ENCODE measurements around the gene TMPRSS12.
"Not testable (repeated sequence)": the region's sequence is repeated elsewhere in the genome, so short reads cannot be mapped to it uniquely, and the experiment has no call there.

The TMPRSS12 gene

GRCh38 chr12:50859621-50860310, 17.0 kb downstream of the TMPRSS12 start:
- no peak for DNase-seq (ENCODE audit: low spot score)

- DNase-seq (ENCODE audit: low spot score): peak; percentile 55
Measured at GRCh38 chr12:50862316-50862715, 19.6 kb downstream of the TMPRSS12 start.

- DNase-seq (ENCODE audit: low spot score): no peak
Measured at GRCh38 chr12:50865266-50865665, 22.5 kb downstream of the TMPRSS12 start.

- not testable (repeated sequence) for DNase-seq (ENCODE audit: low spot score)
Measured at GRCh38 chr12:50868881-50869280, 26.2 kb downstream of the TMPRSS12 start.

- DNase-seq (ENCODE audit: low spot score): no peak
Measured at GRCh38 chr12:50882563-50882962, 39.8 kb downstream of the TMPRSS12 start.

GRCh38 chr12:50887191-50887590, 44.5 kb downstream of the TMPRSS12 start:
- no peak for DNase-seq (ENCODE audit: low spot score)

GRCh38 chr12:50888666-50889065, 45.9 kb downstream of the TMPRSS12 start:
- no peak for DNase-seq (ENCODE audit: low spot score)

- no peak for DNase-seq (ENCODE audit: low spot score)
Measured at GRCh38 chr12:50894241-50894640, 51.5 kb downstream of the TMPRSS12 start.

GRCh38 chr12:50901685-50902113, 59.0 kb downstream of the TMPRSS12 start:
- no peak for DNase-seq (ENCODE audit: low spot score)

- not testable (repeated sequence) for DNase-seq (ENCODE audit: low spot score)
Measured at GRCh38 chr12:50908479-50908878, 65.8 kb downstream of the TMPRSS12 start.

GRCh38 chr12:50912361-50912760, 69.6 kb downstream of the TMPRSS12 start:
- not testable (repeated sequence) for DNase-seq (ENCODE audit: low spot score)

GRCh38 chr12:50913224-50913623, 70.5 kb downstream of the TMPRSS12 start:
- no peak for DNase-seq (ENCODE audit: low spot score)

- no peak for DNase-seq (ENCODE audit: low spot score)
Measured at GRCh38 chr12:50914872-50915484, 72.3 kb downstream of the TMPRSS12 start.

- no peak for DNase-seq (ENCODE audit: low spot score)
Measured at GRCh38 chr12:50916292-50916691, 73.6 kb downstream of the TMPRSS12 start.

- DNase-seq (ENCODE audit: low spot score): no peak
Measured at GRCh38 chr12:50918584-50919316, 76.0 kb downstream of the TMPRSS12 start.

- DNase-seq (ENCODE audit: low spot score): peak; percentile 59
Measured at GRCh38 chr12:50922820-50923219, 80.1 kb downstream of the TMPRSS12 start.

GRCh38 chr12:50923361-50924130, 80.8 kb downstream of the TMPRSS12 start:
- no peak for DNase-seq (ENCODE audit: low spot score)

GRCh38 chr12:50924131-50924438, 81.4 kb downstream of the TMPRSS12 start:
- DNase-seq (ENCODE audit: low spot score): no peak

- DNase-seq (ENCODE audit: low spot score): peak; percentile 81
Measured at GRCh38 chr12:50924439-50925341, 82.0 kb downstream of the TMPRSS12 start.

GRCh38 chr12:50925342-50925651, 82.6 kb downstream of the TMPRSS12 start:
- DNase-seq (ENCODE audit: low spot score): no peak

GRCh38 chr12:50925920-50926319, 83.2 kb downstream of the TMPRSS12 start:
- DNase-seq (ENCODE audit: low spot score): no peak

- no peak for DNase-seq (ENCODE audit: low spot score)
Measured at GRCh38 chr12:50926415-50926814, 83.7 kb downstream of the TMPRSS12 start.
